Uterus (tissue), 4 donors: Measurements from ENCODE around the gene RPS19. TPM values are rescaled to one million over a fixed set of nuclear protein-coding genes. Genes with fewer than 3 reads are reported as not detected.

Source experiments
- DNase-seq, 2 donors: peaks; one replicate each; pipeline ENCODE4 v3.0.0-alpha.2; 2019 to 2020
- H3K27ac ChIP-seq, 2 donors: fragments of 200-600 bp; sonication (generic); 1 replicate in 1 of 2; 2 replicates in 1 of 2; pipeline ENCODE4 v1.5.1; 2016 to 2018
- H3K27me3 ChIP-seq, 2 donors: fragments of 200-600 bp; sonication (generic); one replicate each; pipeline ENCODE4 v1.5.1; 2018 to 2019; ENCODE audit warnings: control low read depth in 1 of 2
- H3K36me3 ChIP-seq, 2 donors: fragments of 200-600 bp; sonication (generic); one replicate each; pipeline ENCODE4 v1.5.1; 2019; ENCODE audit warnings: control low read depth in 1 of 2
- H3K4me1 ChIP-seq, 2 donors: fragments of 200-600 bp; sonication (generic); one replicate each; pipeline ENCODE4 v1.5.1; 2018 to 2019; ENCODE audit warnings: control low read depth in 1 of 2
- H3K4me3 ChIP-seq, 2 donors: fragments of 200-600 bp; sonication (generic); 1 replicate in 1 of 2; 2 replicates in 1 of 2; pipeline ENCODE4 v1.5.1; 2018 to 2019; ENCODE audit warnings: mild to moderate bottlenecking in 1 of 2
- H3K9me3 ChIP-seq, 2 donors: fragments of 200-600 bp; sonication (generic); one replicate each; pipeline ENCODE4 v1.5.1; 2019; ENCODE audit warnings: control low read depth in 1 of 2
- CTCF ChIP-seq, 4 experiments: fragments of 200-600 bp in 2 of 4; fragments of 450-650 bp in 2 of 4; sonication (generic) in 2 of 4; IDR thresholded peaks; one replicate each; pipeline ENCODE4 v1.5.1; 2016 to 2019; ENCODE audit warnings: antibody characterized with exemption in 4 of 4, mild to moderate bottlenecking in 2 of 4, moderate library complexity in 1 of 4
- POLR2A ChIP-seq, 2 donors: fragments of 450-650 bp; IDR thresholded peaks; one replicate each; pipeline ENCODE4 v1.6.1; 2016; ENCODE audit warnings: antibody characterized with exemption in 2 of 2, mild to moderate bottlenecking in 1 of 2, moderate library complexity in 1 of 2
- intact Hi-C: fragments of 100-400 bp; cut with DNase I; formaldehyde crosslinking; loops from one replicate; pipeline ENCODE4 v1.15.1; 2023; ENCODE audit warnings: low total_unique reads
- total RNA-seq, 4 donors: library from RNA; depleted of rRNA in 3 of 4; stranded (reverse); fragments of >200 nt in 3 of 4; gene quantifications; one replicate each; pipeline versions ENCODE4 v1.1.0 to v1.2.4, GENCODE V29; 2014 to 2023
- donor health status: DM: yes; HTN: yes; CAD: no.

The RPS19 gene
- total RNA-seq, 4 donors from 2014 or later, result 324 to 1,895 (median 1,094) TPM

GRCh38 chr19:41918095-41918494, 58.0 kb downstream of the RPS19 start:
- Histone ChIP-seq H3K4me1 (no peaks in the 10 kb centered on the region), H3K9me3 (no peaks in the 10 kb centered on the region), H3K4me3 (no peak overlapping the region), H3K36me3 (no peaks in the 10 kb centered on the region), H3K27ac (no peak overlapping the region), H3K27me3 (peaks cover 10 to 54% of the 10 kb centered on the region in 2 donors)
- no peak for DNase-seq
- no peak for TF ChIP-seq POLR2A (IDR thresholded peaks at IDR 0.05)
- TF ChIP-seq CTCF (IDR thresholded peaks at IDR 0.05), result no peak
- intact Hi-C loops, result no loop called here

GRCh38 chr19:41918653-41919244, 58.7 kb downstream of the RPS19 start:
- no peak for DNase-seq
- Histone ChIP-seq H3K4me1 (no peaks in the 10 kb centered on the region), H3K9me3 (no peaks in the 10 kb centered on the region), H3K36me3 (no peaks in the 10 kb centered on the region), H3K27me3 (peaks cover 8 to 54% of the 10 kb centered on the region in 2 donors), H3K27ac (no peak overlapping the region), H3K4me3 (no peak overlapping the region)
- intact Hi-C loops, result no loop called here
- TF ChIP-seq CTCF (IDR thresholded peaks at IDR 0.05) (no peak), POLR2A (IDR thresholded peaks at IDR 0.05) (no peak)

GRCh38 chr19:41919948-41920712, 60.1 kb downstream of the RPS19 start:
- TF ChIP-seq POLR2A (IDR thresholded peaks at IDR 0.05) (no peak), CTCF (IDR thresholded peaks at IDR 0.05) (no peak)
- peaks cover 2 to 46% of the 10 kb centered on the region in 2 donors for H3K27me3 ChIP-seq
- no peak overlapping the region for H3K27ac ChIP-seq
- DNase-seq, result no peak
- H3K9me3 ChIP-seq, result no peaks in the 10 kb centered on the region
- no peak overlapping the region for H3K4me3 ChIP-seq
- intact Hi-C loops, result no loop called here
- no peaks in the 10 kb centered on the region for H3K36me3 ChIP-seq
- no peaks in the 10 kb centered on the region for H3K4me1 ChIP-seq

GRCh38 chr19:41920882-41921576, 61.0 kb downstream of the RPS19 start:
- H3K9me3 ChIP-seq, result no peaks in the 10 kb centered on the region
- H3K27me3 ChIP-seq, result peaks cover 6 to 43% of the 10 kb centered on the region in 2 donors
- DNase-seq, result no peak
- no peak overlapping the region for H3K27ac ChIP-seq
- no peaks in the 10 kb centered on the region for H3K36me3 ChIP-seq
- no peak overlapping the region for H3K4me3 ChIP-seq
- H3K4me1 ChIP-seq, result no peaks in the 10 kb centered on the region
- no peak for TF ChIP-seq POLR2A (IDR thresholded peaks at IDR 0.05)
- TF ChIP-seq CTCF (IDR thresholded peaks at IDR 0.05), result no peak
- intact Hi-C loops, result no loop called here
